Measurements from ENCODE around the gene FLYWCH2. TPM values are rescaled to one million over a fixed set of nuclear protein-coding genes. Genes with fewer than 3 reads are reported as not detected.
A peak's percentile ranks its signal among the peaks of the same experiment; 100 is the strongest.

Gene FLYWCH2
- total and polyA plus RNA-seq, 2 of the 13 experiments (the other 11 are each of a cell fraction or from before 2014, with no cell fraction given) = 16.9 to 19.8 TPM

DNA sequence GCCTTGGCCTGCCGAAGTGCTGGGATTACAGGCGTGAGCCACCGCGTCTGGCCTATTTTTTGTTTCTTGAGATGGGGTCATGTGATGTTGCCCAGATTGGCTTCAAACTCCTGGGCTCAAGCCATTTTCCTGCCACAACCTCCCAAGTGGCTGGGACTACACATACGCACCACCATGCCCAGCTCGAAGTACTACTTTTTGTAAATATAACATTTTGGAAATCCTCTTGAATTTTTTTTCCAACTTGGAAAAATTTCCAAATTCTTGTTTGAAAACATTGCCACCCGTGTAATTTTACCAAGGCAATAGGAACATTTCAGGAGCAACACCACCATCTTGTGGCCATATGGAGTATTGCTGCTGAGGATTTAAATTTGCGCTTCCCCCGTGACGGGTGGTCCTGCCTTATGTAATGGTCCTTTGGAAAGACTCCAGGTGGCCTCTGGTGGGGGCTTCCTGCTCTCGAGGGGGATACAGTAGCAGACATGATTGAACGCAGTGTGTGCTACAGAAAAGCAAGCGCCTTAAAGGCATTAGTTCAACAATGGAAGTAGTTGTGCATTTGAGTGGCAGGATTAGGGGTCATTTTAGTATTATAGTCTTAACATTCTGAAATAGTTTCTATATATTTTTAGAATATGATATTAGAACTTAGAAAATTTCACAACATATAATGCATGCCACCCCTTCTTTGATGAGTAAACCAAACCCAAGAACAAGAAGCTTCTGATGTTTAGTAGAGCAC, 36.7 kb downstream of the FLYWCH2 start:
- Histone ChIP-seq H3K4me1 (ENCODE audit: insufficient read depth, low read length) (no peaks in the 10 kb centered on the region), H3K4me2 (ENCODE audit: low read depth, low read length) (no peak overlapping the region), H3K9ac (ENCODE audit: insufficient read depth, low read depth, low read length) (no peak overlapping the region), H3K27ac (ENCODE audit: extremely low read length, insufficient read depth, low read length) (no peak overlapping the region), H3K36me3 (replicated peaks in 1 of 2; ENCODE audit: control insufficient read depth in 1 of 2, insufficient read depth in 2 of 2, low read length in 2 of 2) (peaks cover 0 to 1% of the 10 kb centered on the region in 2 experiments; a peak in 2 of 5 replicates), H3K9me3 (ENCODE audit: low read length) (no peaks in the 10 kb centered on the region), H3K4me3 (replicated peaks in 1 of 3; ENCODE audit: insufficient read depth in 1 of 3, low read depth in 2 of 3, low read length in 3 of 3) (no peak overlapping the region), H2AFZ (ENCODE audit: low read length) (no peak overlapping the region), H4K20me1 (ENCODE audit: insufficient read depth, low read length) (no peaks in the 10 kb centered on the region), H3K27me3 (ENCODE audit: control insufficient read depth in 1 of 2, insufficient read depth in 2 of 2, low read length in 2 of 2) (no peaks in the 10 kb centered on the region), H3K79me2 (ENCODE audit: insufficient read depth, low read length) (no peaks in the 10 kb centered on the region)
- DNase-seq (ENCODE audit: low spot score) (peak; percentile 55), ATAC-seq (no peak), FAIRE-seq (peak; percentile 92)
- intact Hi-C loops (cut with micrococcal nuclease; ENCODE audit: unreplicated experiment) = loop anchor here (1.0 to 2.0 kb wide), 2 partner anchors 45 to 80 kb away; no protein-coding TSS in a partner anchor
- no TSS peak for BruUV-seq (replicated peaks)
- in situ Hi-C loops (cut with HindIII; ENCODE audit: extremely low pct_ligation_motif_present, low pct_unique_long_range_greater_than_20kb) = no loop called here
- ChIA-PET POLR2A (interaction anchor here (0.9 kb wide), 1 partner anchor 14 kb away, joined by 3 read pairs; no protein-coding TSS in a partner anchor), CTCF (ENCODE audit: low intra/inter-chr PET ratio, low total read pairs) (interaction anchor here (1.4 to 2.3 kb wide), 3 partner anchors 45 to 81 kb away, joined by 9 to 24 read pairs (median 11); no protein-coding TSS in a partner anchor)
- WGBS (ENCODE audit: low lambda C conversion rate) = 56% methylated on average over 13 of the region's 13 CpGs
- TF ChIP-seq ATF1 (CRISPR knock-in tag; IDR thresholded peaks at IDR 0.05) (no peak), POLR2A (IDR thresholded peaks at IDR 0.05; ENCODE audit: insufficient read depth in 1 of 2, low read depth in 2 of 2, low read length in 2 of 2) (no peak), THYN1 (CRISPR knock-in tag; IDR thresholded peaks at IDR 0.05; ENCODE audit: borderline replicate concordance, low read depth) (no peak), ZNF235 (CRISPR knock-in tag; IDR thresholded peaks at IDR 0.05; ENCODE audit: borderline replicate concordance) (no peak), ZBTB7B (CRISPR knock-in tag; IDR thresholded peaks at IDR 0.05) (peak; percentile 55; the same call in 1 of the 2 replicates), ZNF484 (CRISPR knock-in tag; IDR thresholded peaks at IDR 0.05; ENCODE audit: borderline replicate concordance, low read depth) (no peak), RARA (CRISPR knock-in tag; IDR thresholded peaks at IDR 0.05) (no peak), BHLHE40 (IDR thresholded peaks at IDR 0.05; ENCODE audit: low read length) (no peak)
- TF ChIP-seq, protein P1, sequence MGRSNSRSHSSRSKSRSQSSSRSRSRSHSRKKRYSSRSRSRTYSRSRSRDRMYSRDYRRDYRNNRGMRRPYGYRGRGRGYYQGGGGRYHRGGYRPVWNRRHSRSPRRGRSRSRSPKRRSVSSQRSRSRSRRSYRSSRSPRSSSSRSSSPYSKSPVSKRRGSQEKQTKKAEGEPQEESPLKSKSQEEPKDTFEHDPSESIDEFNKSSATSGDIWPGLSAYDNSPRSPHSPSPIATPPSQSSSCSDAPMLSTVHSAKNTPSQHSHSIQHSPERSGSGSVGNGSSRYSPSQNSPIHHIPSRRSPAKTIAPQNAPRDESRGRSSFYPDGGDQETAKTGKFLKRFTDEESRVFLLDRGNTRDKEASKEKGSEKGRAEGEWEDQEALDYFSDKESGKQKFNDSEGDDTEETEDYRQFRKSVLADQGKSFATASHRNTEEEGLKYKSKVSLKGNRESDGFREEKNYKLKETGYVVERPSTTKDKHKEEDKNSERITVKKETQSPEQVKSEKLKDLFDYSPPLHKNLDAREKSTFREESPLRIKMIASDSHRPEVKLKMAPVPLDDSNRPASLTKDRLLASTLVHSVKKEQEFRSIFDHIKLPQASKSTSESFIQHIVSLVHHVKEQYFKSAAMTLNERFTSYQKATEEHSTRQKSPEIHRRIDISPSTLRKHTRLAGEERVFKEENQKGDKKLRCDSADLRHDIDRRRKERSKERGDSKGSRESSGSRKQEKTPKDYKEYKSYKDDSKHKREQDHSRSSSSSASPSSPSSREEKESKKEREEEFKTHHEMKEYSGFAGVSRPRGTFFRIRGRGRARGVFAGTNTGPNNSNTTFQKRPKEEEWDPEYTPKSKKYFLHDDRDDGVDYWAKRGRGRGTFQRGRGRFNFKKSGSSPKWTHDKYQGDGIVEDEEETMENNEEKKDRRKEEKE (IDR thresholded peaks at IDR 0.05) = no peak
- TF ChIP-seq, protein P2, sequence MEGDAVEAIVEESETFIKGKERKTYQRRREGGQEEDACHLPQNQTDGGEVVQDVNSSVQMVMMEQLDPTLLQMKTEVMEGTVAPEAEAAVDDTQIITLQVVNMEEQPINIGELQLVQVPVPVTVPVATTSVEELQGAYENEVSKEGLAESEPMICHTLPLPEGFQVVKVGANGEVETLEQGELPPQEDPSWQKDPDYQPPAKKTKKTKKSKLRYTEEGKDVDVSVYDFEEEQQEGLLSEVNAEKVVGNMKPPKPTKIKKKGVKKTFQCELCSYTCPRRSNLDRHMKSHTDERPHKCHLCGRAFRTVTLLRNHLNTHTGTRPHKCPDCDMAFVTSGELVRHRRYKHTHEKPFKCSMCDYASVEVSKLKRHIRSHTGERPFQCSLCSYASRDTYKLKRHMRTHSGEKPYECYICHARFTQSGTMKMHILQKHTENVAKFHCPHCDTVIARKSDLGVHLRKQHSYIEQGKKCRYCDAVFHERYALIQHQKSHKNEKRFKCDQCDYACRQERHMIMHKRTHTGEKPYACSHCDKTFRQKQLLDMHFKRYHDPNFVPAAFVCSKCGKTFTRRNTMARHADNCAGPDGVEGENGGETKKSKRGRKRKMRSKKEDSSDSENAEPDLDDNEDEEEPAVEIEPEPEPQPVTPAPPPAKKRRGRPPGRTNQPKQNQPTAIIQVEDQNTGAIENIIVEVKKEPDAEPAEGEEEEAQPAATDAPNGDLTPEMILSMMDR (CRISPR knock-in tag; IDR thresholded peaks at IDR 0.05) = peak; percentile 79
- TF ChIP-seq, protein P3, sequence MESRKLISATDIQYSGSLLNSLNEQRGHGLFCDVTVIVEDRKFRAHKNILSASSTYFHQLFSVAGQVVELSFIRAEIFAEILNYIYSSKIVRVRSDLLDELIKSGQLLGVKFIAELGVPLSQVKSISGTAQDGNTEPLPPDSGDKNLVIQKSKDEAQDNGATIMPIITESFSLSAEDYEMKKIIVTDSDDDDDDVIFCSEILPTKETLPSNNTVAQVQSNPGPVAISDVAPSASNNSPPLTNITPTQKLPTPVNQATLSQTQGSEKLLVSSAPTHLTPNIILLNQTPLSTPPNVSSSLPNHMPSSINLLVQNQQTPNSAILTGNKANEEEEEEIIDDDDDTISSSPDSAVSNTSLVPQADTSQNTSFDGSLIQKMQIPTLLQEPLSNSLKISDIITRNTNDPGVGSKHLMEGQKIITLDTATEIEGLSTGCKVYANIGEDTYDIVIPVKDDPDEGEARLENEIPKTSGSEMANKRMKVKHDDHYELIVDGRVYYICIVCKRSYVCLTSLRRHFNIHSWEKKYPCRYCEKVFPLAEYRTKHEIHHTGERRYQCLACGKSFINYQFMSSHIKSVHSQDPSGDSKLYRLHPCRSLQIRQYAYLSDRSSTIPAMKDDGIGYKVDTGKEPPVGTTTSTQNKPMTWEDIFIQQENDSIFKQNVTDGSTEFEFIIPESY (CRISPR knock-in tag; IDR thresholded peaks at IDR 0.05) = peak; percentile 92
- TF ChIP-seq, protein P4, sequence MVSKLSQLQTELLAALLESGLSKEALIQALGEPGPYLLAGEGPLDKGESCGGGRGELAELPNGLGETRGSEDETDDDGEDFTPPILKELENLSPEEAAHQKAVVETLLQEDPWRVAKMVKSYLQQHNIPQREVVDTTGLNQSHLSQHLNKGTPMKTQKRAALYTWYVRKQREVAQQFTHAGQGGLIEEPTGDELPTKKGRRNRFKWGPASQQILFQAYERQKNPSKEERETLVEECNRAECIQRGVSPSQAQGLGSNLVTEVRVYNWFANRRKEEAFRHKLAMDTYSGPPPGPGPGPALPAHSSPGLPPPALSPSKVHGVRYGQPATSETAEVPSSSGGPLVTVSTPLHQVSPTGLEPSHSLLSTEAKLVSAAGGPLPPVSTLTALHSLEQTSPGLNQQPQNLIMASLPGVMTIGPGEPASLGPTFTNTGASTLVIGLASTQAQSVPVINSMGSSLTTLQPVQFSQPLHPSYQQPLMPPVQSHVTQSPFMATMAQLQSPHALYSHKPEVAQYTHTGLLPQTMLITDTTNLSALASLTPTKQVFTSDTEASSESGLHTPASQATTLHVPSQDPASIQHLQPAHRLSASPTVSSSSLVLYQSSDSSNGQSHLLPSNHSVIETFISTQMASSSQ (IDR thresholded peaks at IDR 0.05; ENCODE audit: low read depth) = no peak
- TF ChIP-seq, protein P4 (CRISPR knock-in tag; IDR thresholded peaks at IDR 0.05; ENCODE audit: borderline replicate concordance) = no peak

Measured in HepG2 (cell line).